GM19023 (cell line): ENCODE measurements around the gene CLEC20A.

ENCODE experiments used
- ATAC-seq: cut with Tn5 transposase; IDR thresholded peaks from one replicate; pipeline ENCODE4 v1.9.1; 2021; ENCODE audit warnings: mild to moderate bottlenecking, moderate library complexity; ENCODE audit not compliant: unreplicated experiment

The CLEC20A gene

GRCh38 chr1:178477841-178478240 lies 18.9 kb downstream of the CLEC20A start:
- ATAC-seq, result no peak

- ATAC-seq, result no peak
These were observed 19.4 kb downstream of the CLEC20A start for GRCh38 chr1:178477373-178477772.

GRCh38 chr1:178472531-178472930 lies 24.2 kb downstream of the CLEC20A start:
- ATAC-seq, result no peak

- ATAC-seq, result no peak
These were observed 26.3 kb downstream of the CLEC20A start for GRCh38 chr1:178470411-178470960.

- no peak for ATAC-seq
These were observed 28.9 kb downstream of the CLEC20A start for GRCh38 chr1:178467837-178468236.

GRCh38 chr1:178465011-178465410 lies 31.8 kb downstream of the CLEC20A start:
- ATAC-seq, result no peak

GRCh38 chr1:178464566-178464965 lies 32.2 kb downstream of the CLEC20A start:
- ATAC-seq, result no peak

GRCh38 chr1:178464141-178464540 lies 32.6 kb downstream of the CLEC20A start:
- ATAC-seq, result no peak

GRCh38 chr1:178461701-178462100 lies 35.1 kb downstream of the CLEC20A start:
- no peak for ATAC-seq

GRCh38 chr1:178461104-178461503 lies 35.7 kb downstream of the CLEC20A start:
- ATAC-seq, result no peak

- no peak for ATAC-seq
These were observed 38.6 kb downstream of the CLEC20A start for GRCh38 chr1:178458203-178458602.

- no peak for ATAC-seq
These were observed 39.1 kb downstream of the CLEC20A start for GRCh38 chr1:178457651-178458050.

- ATAC-seq, result no peak
These were observed 40.3 kb downstream of the CLEC20A start for GRCh38 chr1:178456472-178456871.

GRCh38 chr1:178452013-178452412 lies 44.8 kb downstream of the CLEC20A start:
- no peak for ATAC-seq

- no peak for ATAC-seq
These were observed 45.2 kb downstream of the CLEC20A start for GRCh38 chr1:178451529-178451928.

GRCh38 chr1:178450871-178451270 lies 45.9 kb downstream of the CLEC20A start:
- no peak for ATAC-seq

- ATAC-seq, result no peak
These were observed 53.8 kb downstream of the CLEC20A start for GRCh38 chr1:178442925-178443324.

- ATAC-seq, result no peak
These were observed 58.3 kb downstream of the CLEC20A start for GRCh38 chr1:178438432-178438831.

GRCh38 chr1:178436899-178437298 lies 59.9 kb downstream of the CLEC20A start:
- ATAC-seq, result no peak

- no peak for ATAC-seq
These were observed 61.8 kb downstream of the CLEC20A start for GRCh38 chr1:178434899-178435435.

GRCh38 chr1:178434360-178434759 lies 62.4 kb downstream of the CLEC20A start:
- ATAC-seq, result no peak
